ENCODE data around the gene USP13. TPM values are rescaled to one million over a fixed set of nuclear protein-coding genes. Genes with fewer than 3 reads are reported as not detected.

The USP13 gene
- total and polyA plus RNA-seq, 2 donors (not counting 3 experiments of a cell fraction or from before 2014, with no cell fraction given): 5.8 to 24.0 TPM

DNA sequence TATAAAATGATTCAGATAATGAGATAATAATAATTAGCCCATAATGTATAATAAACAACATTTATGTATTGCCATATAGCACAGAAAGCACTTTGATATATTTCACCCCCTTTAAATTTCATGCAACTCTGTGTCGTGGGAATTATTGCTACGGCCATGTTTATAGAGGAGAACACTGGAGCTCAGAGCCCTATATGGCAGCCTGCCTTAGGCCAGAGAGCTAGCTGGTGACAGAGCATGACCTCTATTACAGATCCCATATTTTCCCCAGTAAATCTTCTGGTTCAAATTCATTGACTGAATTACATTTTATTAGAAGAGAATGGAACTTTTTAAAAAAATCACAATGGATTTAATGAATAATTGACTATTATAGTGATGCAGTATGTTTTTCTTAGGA, 25.0 kb downstream of the USP13 start:
- POLR2A ChIA-PET: no interaction called here
- Histone ChIP-seq H3K27ac (ENCODE audit: insufficient read depth, low read depth, low read length) (no peak overlapping the region), H3K4me1 (ENCODE audit: control insufficient read depth, extremely low read depth, insufficient read depth, low read length) (peaks cover 12% of the 10 kb centered on the region), H3K79me2 (ENCODE audit: control insufficient read depth, insufficient read depth, low read length) (peaks cover 38% of the 10 kb centered on the region), H2AFZ (ENCODE audit: low read depth, low read length) (no peak overlapping the region), H3K9me1 (replicated peaks; ENCODE audit: control insufficient read depth, extremely low read depth, insufficient read depth, low read length) (no peaks in the 10 kb centered on the region), H3K27me3 (ENCODE audit: control insufficient read depth in 2 of 2, insufficient read depth in 2 of 2, low read length in 2 of 2) (no peaks in the 10 kb centered on the region), H3K9me3 (replicated peaks; ENCODE audit: control insufficient read depth, insufficient read depth, low read length) (no peaks in the 10 kb centered on the region), H3K4me3 (replicated peaks in 1 of 3; ENCODE audit: insufficient read depth in 1 of 3, low read depth in 1 of 3, low read length in 3 of 3) (no peak overlapping the region), H3K4me2 (ENCODE audit: insufficient read depth, low read length) (no peak overlapping the region), H3K9ac (replicated peaks; ENCODE audit: extremely low read depth, insufficient read depth, low read length) (no peak overlapping the region), H4K20me1 (replicated peaks; ENCODE audit: control insufficient read depth, extremely low read depth, insufficient read depth, low read length) (no peaks in the 10 kb centered on the region), H3K36me3 (ENCODE audit: control insufficient read depth in 2 of 2, extremely low read depth in 1 of 2, insufficient read depth in 2 of 2, low read length in 2 of 2) (no peaks in the 10 kb centered on the region)
- intact Hi-C loops (cut with micrococcal nuclease) (no loop called here), dilution Hi-C loops (cut with MboI; ENCODE audit: extremely low pct_ligation_motif_present, low sequenced_read_pairs) (no loop called here)
- no TSS peak for BruUV-seq (replicated peaks)
- FAIRE-seq: no peak
- TF ChIP-seq MYC (IDR thresholded peaks at IDR 0.05; ENCODE audit: low read depth, low read length) (no peak), POLR2A (IDR thresholded peaks at IDR 0.05; ENCODE audit: low read depth, low read length) (no peak), CTCF (IDR thresholded peaks at IDR 0.05; ENCODE audit: extremely low read depth in 1 of 2, insufficient read depth in 1 of 2, low read depth in 1 of 2, low read length in 2 of 2) (no peak), GATA2 (IDR thresholded peaks at IDR 0.05; ENCODE audit: insufficient read depth, insufficient read length, low read depth, low read length) (no peak), MAX (IDR thresholded peaks at IDR 0.05; ENCODE audit: insufficient read depth, insufficient read length) (no peak), FOS (IDR thresholded peaks at IDR 0.05; ENCODE audit: borderline replicate concordance, insufficient read depth, low read length) (no peak), JUN (IDR thresholded peaks at IDR 0.05; ENCODE audit: borderline replicate concordance, insufficient read depth, insufficient read length, low read depth) (no peak), POLR2AphosphoS5 (IDR thresholded peaks at IDR 0.05; ENCODE audit: insufficient read depth, low read depth, low read length) (no peak), EZH2 (IDR thresholded peaks at IDR 0.05; ENCODE audit: borderline replicate concordance, low read depth, low read length, severe bottlenecking) (no peak)
- CTCF ChIA-PET: interaction anchor here (0.9 to 1.1 kb wide), 2 partner anchors 15 to 37 kb away, joined by 3 read pairs; no protein-coding TSS in a partner anchor
- DNase-seq (ENCODE audit: low read depth, low spot score): no peak

Measured in endothelial cell of umbilical vein (primary cell).